Measurements from ENCODE around the gene L3MBTL4. TPM values are rescaled to one million over a fixed set of nuclear protein-coding genes. Genes with fewer than 3 reads are reported as not detected.

L3MBTL4 gene
- total and polyA plus RNA-seq, 10 of the 15 experiments (the other 5 are each of a cell fraction or from before 2014, with no cell fraction given), result 1.3 to 8.7 (median 3.8) TPM

GRCh38 chr18:6211174-6211504, 203.6 kb downstream of the L3MBTL4 start:
- in situ Hi-C loops (cut with MboI), result loop anchor here (10.0 kb wide), 1 partner anchor 326 kb away; no protein-coding TSS in a partner anchor
- H3K27ac ChIP-seq (ENCODE audit: control insufficient read depth, insufficient read depth), result no peak overlapping the region
- H3K27me3 ChIP-seq (replicated peaks in 1 of 2; ENCODE audit: control insufficient read depth in 2 of 2, insufficient read depth in 2 of 2, low read length in 1 of 2), result no peaks in the 10 kb centered on the region
- ChIA-PET SMC1A (ENCODE audit: uncharacterized antibody, unreplicated experiment) (interaction anchor here (0.8 kb wide), 1 partner anchor 11 kb away, joined by 3 read pairs; no protein-coding TSS in a partner anchor), POLR2A (interaction anchor here (0.6 kb wide), 1 partner anchor 501 kb away, joined by 3 read pairs; no protein-coding TSS in a partner anchor), CTCF (no interaction called here), RAD21 (ENCODE audit: unreplicated experiment) (no interaction called here)
- H3K4me2 ChIP-seq (ENCODE audit: control insufficient read depth, insufficient read depth), result no peak overlapping the region
- ATAC-seq (no peak), DNase-seq (ENCODE audit: low read depth, low spot score) (no peak), FAIRE-seq (no peak)
- no peak overlapping the region for H2AFZ ChIP-seq (ENCODE audit: control insufficient read depth, low read depth, low read length)
- no TSS peak for BruUV-seq (replicated peaks)
- H3K4me1 ChIP-seq (ENCODE audit: control insufficient read depth, insufficient read depth, low read length), result no peaks in the 10 kb centered on the region
- H3K4me3 ChIP-seq, result no peak overlapping the region
- intact Hi-C loops (cut with micrococcal nuclease; ENCODE audit: unreplicated experiment), result loop anchor here (10.0 kb wide), 2 partner anchors 156 to 206 kb away; no protein-coding TSS in a partner anchor
- no peak overlapping the region for H3K9ac ChIP-seq (ENCODE audit: control insufficient read depth, insufficient read depth, low read length)
- H3K36me3 ChIP-seq (ENCODE audit: control insufficient read depth in 2 of 2, insufficient read depth in 2 of 2, low read length in 1 of 2), result no peaks in the 10 kb centered on the region
- 46% methylated on average over 1 of the region's 1 CpG for WGBS (ENCODE audit: insufficient coverage, insufficient replicate concordance, low lambda C conversion rate, missing lambda C conversion rate)
- no peaks in the 10 kb centered on the region for H3K9me3 ChIP-seq (replicated peaks; ENCODE audit: control insufficient read depth, insufficient read depth, low read length)
- H4K20me1 ChIP-seq (ENCODE audit: control insufficient read depth, insufficient read depth), result no peaks in the 10 kb centered on the region
- H3K79me2 ChIP-seq (ENCODE audit: control insufficient read depth, insufficient read depth, low read length), result no peaks in the 10 kb centered on the region
- TF ChIP-seq ZBED1 (IDR thresholded peaks at IDR 0.05; ENCODE audit: borderline replicate concordance) (no peak), ZBTB4 (CRISPR knock-in tag; IDR thresholded peaks at IDR 0.05) (no peak), BACH1 (IDR thresholded peaks at IDR 0.05; ENCODE audit: borderline replicate concordance) (no peak), RELB (IDR thresholded peaks at IDR 0.05; ENCODE audit: low read depth) (no peak), EED (IDR thresholded peaks at IDR 0.05; ENCODE audit: low read depth) (no peak), EGR1 (IDR thresholded peaks at IDR 0.05; ENCODE audit: borderline replicate concordance in 1 of 2, low read depth in 2 of 2, low read length in 2 of 2) (no peak), ZBTB33 (IDR thresholded peaks at IDR 0.05) (no peak), NR2F1 (conservative IDR thresholded peaks at IDR 0.05) (no peak), EZH2 (IDR thresholded peaks at IDR 0.05; ENCODE audit: borderline replicate concordance, control insufficient read depth, low read depth, low read length) (no peak), ETV6 (conservative IDR thresholded peaks at IDR 0.05 in 1 of 2, IDR thresholded peaks at IDR 0.05 in 1 of 2; ENCODE audit: borderline replicate concordance in 1 of 2, low read depth in 1 of 2) (no peak), IKZF2 (IDR thresholded peaks at IDR 0.05) (no peak)
- TF ChIP-seq, protein P1, sequence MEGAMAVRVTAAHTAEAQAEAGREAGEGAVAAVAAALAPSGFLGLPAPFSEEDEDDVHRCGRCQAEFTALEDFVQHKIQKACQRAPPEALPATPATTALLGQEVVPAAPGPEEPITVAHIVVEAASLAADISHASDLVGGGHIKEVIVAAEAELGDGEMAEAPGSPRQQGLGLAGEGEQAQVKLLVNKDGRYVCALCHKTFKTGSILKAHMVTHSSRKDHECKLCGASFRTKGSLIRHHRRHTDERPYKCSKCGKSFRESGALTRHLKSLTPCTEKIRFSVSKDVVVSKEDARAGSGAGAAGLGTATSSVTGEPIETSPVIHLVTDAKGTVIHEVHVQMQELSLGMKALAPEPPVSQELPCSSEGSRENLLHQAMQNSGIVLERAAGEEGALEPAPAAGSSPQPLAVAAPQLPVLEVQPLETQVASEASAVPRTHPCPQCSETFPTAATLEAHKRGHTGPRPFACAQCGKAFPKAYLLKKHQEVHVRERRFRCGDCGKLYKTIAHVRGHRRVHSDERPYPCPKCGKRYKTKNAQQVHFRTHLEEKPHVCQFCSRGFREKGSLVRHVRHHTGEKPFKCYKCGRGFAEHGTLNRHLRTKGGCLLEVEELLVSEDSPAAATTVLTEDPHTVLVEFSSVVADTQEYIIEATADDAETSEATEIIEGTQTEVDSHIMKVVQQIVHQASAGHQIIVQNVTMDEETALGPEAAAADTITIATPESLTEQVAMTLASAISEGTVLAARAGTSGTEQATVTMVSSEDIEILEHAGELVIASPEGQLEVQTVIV (IDR thresholded peaks at IDR 0.05; ENCODE audit: borderline replicate concordance, partially characterized antibody), result no peak
